ENCODE results near the gene CD244. TPM values are rescaled to one million over a fixed set of nuclear protein-coding genes. Genes with fewer than 3 reads are reported as not detected.

Gene CD244
- total RNA-seq, 1 donor = not detected

GRCh38 chr1:160781186-160781766 is 81.4 kb downstream of the CD244 start:
- TF ChIP-seq, protein P1, sequence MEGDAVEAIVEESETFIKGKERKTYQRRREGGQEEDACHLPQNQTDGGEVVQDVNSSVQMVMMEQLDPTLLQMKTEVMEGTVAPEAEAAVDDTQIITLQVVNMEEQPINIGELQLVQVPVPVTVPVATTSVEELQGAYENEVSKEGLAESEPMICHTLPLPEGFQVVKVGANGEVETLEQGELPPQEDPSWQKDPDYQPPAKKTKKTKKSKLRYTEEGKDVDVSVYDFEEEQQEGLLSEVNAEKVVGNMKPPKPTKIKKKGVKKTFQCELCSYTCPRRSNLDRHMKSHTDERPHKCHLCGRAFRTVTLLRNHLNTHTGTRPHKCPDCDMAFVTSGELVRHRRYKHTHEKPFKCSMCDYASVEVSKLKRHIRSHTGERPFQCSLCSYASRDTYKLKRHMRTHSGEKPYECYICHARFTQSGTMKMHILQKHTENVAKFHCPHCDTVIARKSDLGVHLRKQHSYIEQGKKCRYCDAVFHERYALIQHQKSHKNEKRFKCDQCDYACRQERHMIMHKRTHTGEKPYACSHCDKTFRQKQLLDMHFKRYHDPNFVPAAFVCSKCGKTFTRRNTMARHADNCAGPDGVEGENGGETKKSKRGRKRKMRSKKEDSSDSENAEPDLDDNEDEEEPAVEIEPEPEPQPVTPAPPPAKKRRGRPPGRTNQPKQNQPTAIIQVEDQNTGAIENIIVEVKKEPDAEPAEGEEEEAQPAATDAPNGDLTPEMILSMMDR (IDR thresholded peaks at IDR 0.05; ENCODE audit: extremely low read depth, low read depth, low read length) = no peak
- Histone ChIP-seq H3K79me2 (ENCODE audit: insufficient read depth, low read length) (no peaks in the 10 kb centered on the region), H3K27ac (ENCODE audit: low read depth, low read length) (no peak overlapping the region), H3K4me1 (ENCODE audit: insufficient read depth, low read length) (no peaks in the 10 kb centered on the region), H3K27me3 (ENCODE audit: insufficient read depth, low read length) (no peaks in the 10 kb centered on the region), H4K20me1 (ENCODE audit: insufficient read depth, low read length) (no peaks in the 10 kb centered on the region), H2AFZ (ENCODE audit: low read length) (no peak overlapping the region), H3K36me3 (ENCODE audit: insufficient read depth, low read length) (no peaks in the 10 kb centered on the region), H3K9me3 (ENCODE audit: low read depth, low read length) (no peaks in the 10 kb centered on the region), H3K4me3 (ENCODE audit: insufficient read depth, low read length) (no peak overlapping the region), H3K4me2 (ENCODE audit: insufficient read depth, low read length) (no peak overlapping the region)
- DNase-seq (ENCODE audit: insufficient read length, low spot score, missing footprints) = no peak

- Histone ChIP-seq H3K36me3 (ENCODE audit: insufficient read depth, low read length) (no peaks in the 10 kb centered on the region), H3K4me1 (ENCODE audit: insufficient read depth, low read length) (no peaks in the 10 kb centered on the region), H3K4me2 (ENCODE audit: insufficient read depth, low read length) (no peak overlapping the region), H3K27ac (ENCODE audit: low read depth, low read length) (no peak overlapping the region), H4K20me1 (ENCODE audit: insufficient read depth, low read length) (no peaks in the 10 kb centered on the region), H3K79me2 (ENCODE audit: insufficient read depth, low read length) (no peaks in the 10 kb centered on the region), H2AFZ (ENCODE audit: low read length) (no peak overlapping the region), H3K4me3 (ENCODE audit: insufficient read depth, low read length) (no peak overlapping the region), H3K9me3 (ENCODE audit: low read depth, low read length) (no peaks in the 10 kb centered on the region), H3K27me3 (ENCODE audit: insufficient read depth, low read length) (no peaks in the 10 kb centered on the region)
- TF ChIP-seq, protein P1 (IDR thresholded peaks at IDR 0.05; ENCODE audit: extremely low read depth, low read depth, low read length) = no peak
- no peak for DNase-seq (ENCODE audit: insufficient read length, low spot score, missing footprints)
Observed at GRCh38 chr1:160780398-160780755, 82.3 kb downstream of the CD244 start.

Other genes with a start within 250 kb of the CD244 start
- not detected in 2 replicates for gene SLAMF1, start 215.8 kb downstream of the CD244 start, total RNA-seq
- gene CD48, start 151.1 kb downstream of the CD244 start, total RNA-seq = under 0.01 TPM in 1 of 2 replicates, not detected in the other
- under 0.01 TPM in 1 of 2 replicates, not detected in the other for gene SLAMF7, start 123.6 kb downstream of the CD244 start, total RNA-seq
- not detected in 2 replicates for gene LY9, start 66.7 kb downstream of the CD244 start, total RNA-seq
- gene ITLN1, start 22.3 kb upstream of the CD244 start, total RNA-seq = not detected in 2 replicates
- gene ITLN2, start 91.9 kb upstream of the CD244 start, total RNA-seq = not detected in 2 replicates
- 0.72 and 1.2 TPM in 2 replicates for gene F11R, start 158.3 kb upstream of the CD244 start, total RNA-seq
- 0.72 and 1.8 TPM in 2 replicates for gene TSTD1, start 176.1 kb upstream of the CD244 start, total RNA-seq
- 45.7 and 47.4 TPM in 2 replicates for gene USF1, start 183.1 kb upstream of the CD244 start, total RNA-seq
- under 0.01 TPM in 1 of 2 replicates, not detected in the other for gene ARHGAP30, start 207.0 kb upstream of the CD244 start, total RNA-seq
- gene NECTIN4, start 226.7 kb upstream of the CD244 start, total RNA-seq = under 0.01 TPM in 2 replicates
- 1.4 and 1.5 TPM in 2 replicates for gene KLHDC9, start 235.5 kb upstream of the CD244 start, total RNA-seq

All from osteoblast (primary cell).